Activated naive CD8-positive, alpha-beta T cell (primary cell): ENCODE data around the gene HEBP2.

Experiments
- H3K27ac Mint-ChIP-seq: one replicate; pipeline ENCODE4 v1.8.0; 2021; ENCODE audit warnings: mixed read lengths
- H3K27me3 Mint-ChIP-seq: one replicate; pipeline ENCODE4 v1.8.0; 2021; ENCODE audit warnings: mixed read lengths
- H3K36me3 Mint-ChIP-seq: one replicate; pipeline ENCODE4 v1.8.0; 2021; ENCODE audit warnings: mixed read lengths
- H3K4me1 Mint-ChIP-seq: one replicate; pipeline ENCODE4 v1.8.0; 2021; ENCODE audit warnings: low read depth, mixed read lengths
- H3K4me3 Mint-ChIP-seq: one replicate; pipeline ENCODE4 v1.8.0; 2021; ENCODE audit warnings: mild to moderate bottlenecking, mixed read lengths
- H3K9me3 Mint-ChIP-seq: one replicate; pipeline ENCODE4 v1.8.0; 2021; ENCODE audit warnings: low read depth, mixed read lengths

Gene HEBP2

DNA sequence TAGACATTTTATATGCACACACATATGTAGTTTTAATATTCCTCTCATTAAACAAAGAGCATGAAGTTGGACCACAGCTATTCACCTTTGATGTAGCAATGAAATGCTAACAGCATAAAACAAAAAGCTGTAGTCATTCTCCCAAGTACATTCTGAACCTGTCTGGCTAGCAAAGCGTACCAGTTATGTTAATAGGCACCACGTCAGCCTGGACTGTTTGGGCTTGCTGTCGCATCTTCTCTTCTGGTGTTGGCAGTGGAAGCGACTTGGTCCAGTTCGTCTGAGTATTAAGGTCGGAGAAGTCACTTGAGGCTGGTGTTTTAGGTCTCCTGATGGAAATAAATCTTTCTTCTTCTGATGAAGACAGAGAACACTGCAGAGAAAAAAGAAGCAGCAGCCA lies 42.8 kb downstream of the HEBP2 start:
- H3K4me3 Mint-ChIP-seq, result no peak overlapping the region
- no peaks in the 10 kb centered on the region for H3K9me3 Mint-ChIP-seq
- no peaks in the 10 kb centered on the region for H3K36me3 Mint-ChIP-seq
- H3K27ac Mint-ChIP-seq, result no peak overlapping the region
- H3K27me3 Mint-ChIP-seq, result peaks cover 3% of the 10 kb centered on the region
- no peaks in the 10 kb centered on the region for H3K4me1 Mint-ChIP-seq

- Mint-ChIP-seq H3K4me1 (peaks cover 9% of the 10 kb centered on the region), H3K9me3 (no peaks in the 10 kb centered on the region), H3K27ac (no peak overlapping the region), H3K36me3 (no peaks in the 10 kb centered on the region), H3K27me3 (peaks cover 1% of the 10 kb centered on the region), H3K4me3 (no peak overlapping the region)
Observed at GRCh38 chr6:138450445-138450844, 46.4 kb downstream of the HEBP2 start.

- Mint-ChIP-seq H3K27ac (no peak overlapping the region), H3K4me1 (peaks cover 15% of the 10 kb centered on the region), H3K36me3 (no peaks in the 10 kb centered on the region), H3K9me3 (no peaks in the 10 kb centered on the region), H3K4me3 (no peak overlapping the region), H3K27me3 (peaks cover 1% of the 10 kb centered on the region)
Observed at GRCh38 chr6:138451043-138451442, 47.0 kb downstream of the HEBP2 start.

- H3K27me3 Mint-ChIP-seq, result no peaks in the 10 kb centered on the region
- peak overlapping the region; percentile 40 for H3K4me3 Mint-ChIP-seq
- H3K9me3 Mint-ChIP-seq, result no peaks in the 10 kb centered on the region
Observed at GRCh38 chr6:138454981-138455706, 51.1 kb downstream of the HEBP2 start.

GRCh38 chr6:138455746-138456400 lies 51.9 kb downstream of the HEBP2 start:
- no peaks in the 10 kb centered on the region for H3K36me3 Mint-ChIP-seq
- no peaks in the 10 kb centered on the region for H3K27me3 Mint-ChIP-seq
- peak overlapping the region; percentile 82 for H3K27ac Mint-ChIP-seq
- H3K4me3 Mint-ChIP-seq, result peak overlapping the region; percentile 40
- peaks cover 24% of the 10 kb centered on the region for H3K4me1 Mint-ChIP-seq
- no peaks in the 10 kb centered on the region for H3K9me3 Mint-ChIP-seq

More at GRCh38 chr6:138454981-138455706, 51.1 kb downstream of the HEBP2 start:
- H3K27ac Mint-ChIP-seq, result peak overlapping the region; percentile 82
- H3K36me3 Mint-ChIP-seq, result no peaks in the 10 kb centered on the region
- H3K4me1 Mint-ChIP-seq, result peaks cover 24% of the 10 kb centered on the region

DNA sequence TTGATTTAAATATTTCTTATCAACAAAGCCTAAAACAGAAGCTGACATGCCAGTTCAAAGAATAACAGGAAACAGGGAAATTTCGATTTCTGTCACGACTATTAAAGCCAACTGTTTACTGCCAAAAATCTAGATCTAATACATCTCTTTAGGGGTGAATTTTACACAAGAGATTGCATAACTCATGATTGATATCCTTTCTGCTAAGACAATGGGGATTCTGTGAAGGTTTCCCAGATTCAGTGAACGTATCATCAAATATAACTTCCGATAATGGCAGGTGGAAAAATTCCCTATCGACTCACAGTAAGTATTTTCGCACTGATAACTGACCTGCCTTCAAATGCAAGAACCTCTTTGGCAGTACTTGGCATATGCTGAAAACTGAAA lies 52.4 kb downstream of the HEBP2 start:
- peak overlapping the region; percentile 25 for H3K27ac Mint-ChIP-seq
- H3K36me3 Mint-ChIP-seq, result no peaks in the 10 kb centered on the region
- H3K27me3 Mint-ChIP-seq, result no peaks in the 10 kb centered on the region
- no peaks in the 10 kb centered on the region for H3K9me3 Mint-ChIP-seq
- H3K4me3 Mint-ChIP-seq, result peak overlapping the region; percentile 40
- H3K4me1 Mint-ChIP-seq, result peaks cover 24% of the 10 kb centered on the region

GRCh38 chr6:138461647-138462046 lies 57.6 kb downstream of the HEBP2 start:
- Mint-ChIP-seq H3K36me3 (peaks cover 5% of the 10 kb centered on the region), H3K4me3 (no peak overlapping the region), H3K27me3 (no peaks in the 10 kb centered on the region), H3K27ac (no peak overlapping the region), H3K9me3 (no peaks in the 10 kb centered on the region), H3K4me1 (peaks cover 3% of the 10 kb centered on the region)

GRCh38 chr6:138464085-138464484 lies 60.1 kb downstream of the HEBP2 start:
- no peak overlapping the region for H3K27ac Mint-ChIP-seq
- peaks cover 5% of the 10 kb centered on the region for H3K36me3 Mint-ChIP-seq
- no peaks in the 10 kb centered on the region for H3K9me3 Mint-ChIP-seq
- H3K27me3 Mint-ChIP-seq, result no peaks in the 10 kb centered on the region
- no peak overlapping the region for H3K4me3 Mint-ChIP-seq
- H3K4me1 Mint-ChIP-seq, result no peaks in the 10 kb centered on the region

GRCh38 chr6:138465007-138465645 lies 61.1 kb downstream of the HEBP2 start:
- Mint-ChIP-seq H3K27ac (no peak overlapping the region), H3K4me1 (no peaks in the 10 kb centered on the region), H3K27me3 (peaks cover 3% of the 10 kb centered on the region)

DNA sequence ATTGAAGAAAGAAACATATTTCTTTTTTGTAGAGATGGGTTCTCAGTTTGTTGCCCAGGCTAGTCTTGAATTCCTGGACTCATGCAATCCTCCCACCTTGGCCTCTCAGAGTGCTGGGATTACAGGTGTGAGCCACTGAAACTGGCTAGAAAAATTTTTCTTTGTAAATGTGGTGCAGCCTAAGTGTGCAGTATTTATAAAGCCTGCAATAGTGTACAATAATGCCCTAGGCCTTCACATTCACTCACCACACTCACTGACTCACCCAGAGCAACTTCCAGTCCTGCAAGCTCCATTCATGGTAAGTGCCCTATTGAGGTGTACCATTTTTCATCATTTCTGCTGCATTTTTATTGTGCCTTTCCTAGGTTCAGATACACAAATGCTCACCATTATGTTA lies 63.9 kb downstream of the HEBP2 start:
- Mint-ChIP-seq H3K36me3 (no peaks in the 10 kb centered on the region), H3K9me3 (no peaks in the 10 kb centered on the region), H3K4me1 (no peaks in the 10 kb centered on the region), H3K4me3 (no peak overlapping the region), H3K27ac (no peak overlapping the region), H3K27me3 (peaks cover 4% of the 10 kb centered on the region)

More at GRCh38 chr6:138465007-138465645, 61.1 kb downstream of the HEBP2 start:
- Mint-ChIP-seq H3K36me3 (peaks cover 5% of the 10 kb centered on the region), H3K4me3 (no peak overlapping the region), H3K9me3 (no peaks in the 10 kb centered on the region)

DNA sequence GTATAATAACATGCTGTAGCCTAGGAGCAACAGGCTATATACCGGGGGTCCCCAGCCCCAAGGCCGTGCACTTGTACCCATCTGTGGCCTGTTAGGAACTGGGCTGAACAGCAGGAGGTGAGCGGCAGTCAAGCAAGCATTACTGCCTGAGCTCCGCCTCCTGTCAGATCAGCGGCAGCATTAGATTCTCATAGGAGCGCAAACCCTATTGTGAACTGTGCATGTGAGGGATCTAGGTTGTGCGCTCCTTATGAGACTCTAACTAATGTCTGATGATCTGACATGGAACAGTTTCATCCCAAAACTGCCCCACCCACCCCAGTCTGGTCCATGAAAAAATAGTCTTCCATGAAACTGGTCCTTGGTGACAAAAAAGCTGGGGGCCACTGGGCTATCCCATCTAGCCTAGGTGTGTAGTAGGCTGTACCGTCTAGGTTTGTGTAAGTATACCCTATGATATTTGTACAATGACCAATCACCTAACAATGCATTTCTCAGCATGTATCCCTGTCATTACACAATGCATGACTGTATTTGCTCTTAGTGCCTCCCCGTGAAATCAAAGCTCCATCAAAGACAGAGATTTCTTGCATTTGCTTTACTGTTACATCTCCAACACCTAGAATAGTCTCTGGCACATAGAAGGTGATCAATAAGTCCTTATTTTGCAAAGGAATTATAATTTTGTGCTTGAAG lies 64.4 kb downstream of the HEBP2 start:
- no peak overlapping the region for H3K27ac Mint-ChIP-seq
- no peaks in the 10 kb centered on the region for H3K9me3 Mint-ChIP-seq
- no peaks in the 10 kb centered on the region for H3K4me1 Mint-ChIP-seq
- no peaks in the 10 kb centered on the region for H3K36me3 Mint-ChIP-seq
- peaks cover 4% of the 10 kb centered on the region for H3K27me3 Mint-ChIP-seq
- no peak overlapping the region for H3K4me3 Mint-ChIP-seq
